Measurements from ENCODE around the gene RBM20. TPM values are rescaled to one million over a fixed set of nuclear protein-coding genes. Genes with fewer than 3 reads are reported as not detected.

Gene RBM20
- polyA plus RNA-seq, 2 of the 4 experiments (the other 2 are of a cell fraction) = 1.5 to 1.8 TPM

- TF ChIP-seq HEYL (CRISPR knock-in tag; IDR thresholded peaks at IDR 0.05) (no peak), MAFK (IDR thresholded peaks at IDR 0.05; ENCODE audit: partially characterized antibody) (no peak), PHF8 (IDR thresholded peaks at IDR 0.05; ENCODE audit: borderline replicate concordance, low read depth) (no peak), CEBPB (IDR thresholded peaks at IDR 0.05) (no peak), ZFP36 (IDR thresholded peaks at IDR 0.05; ENCODE audit: borderline replicate concordance, partially characterized antibody) (no peak), USF2 (IDR thresholded peaks at IDR 0.05) (no peak)
- no peak overlapping the region for H3K27ac ChIP-seq
- no peak for FAIRE-seq
- POLR2A ChIA-PET = no interaction called here
- peaks cover 19% of the 10 kb centered on the region; the same call in 2 of the 3 replicates for H3K4me1 ChIP-seq
- DNase-seq (ENCODE audit: low read depth in 1 of 2, low spot score in 1 of 2) = no peak
- H3K9me3 ChIP-seq = peaks cover 6% of the 10 kb centered on the region; the same call in 2 of the 3 replicates
- 47% methylated on average over 2 of the region's 2 CpGs for whole genome bisulfite sequencing (ENCODE audit: missing lambda C conversion rate)
- ATAC-seq = no peak
- H3K4me3 ChIP-seq = no peak overlapping the region
- no peak overlapping the region for H3K4me2 ChIP-seq
- CTCF ChIA-PET = interaction anchor here (1.8 kb wide), 1 partner anchor 19 kb away, joined by 4 read pairs; no protein-coding TSS in a partner anchor
These were observed 47.0 kb downstream of the RBM20 start for GRCh38 chr10:110691139-110691538.

DNA sequence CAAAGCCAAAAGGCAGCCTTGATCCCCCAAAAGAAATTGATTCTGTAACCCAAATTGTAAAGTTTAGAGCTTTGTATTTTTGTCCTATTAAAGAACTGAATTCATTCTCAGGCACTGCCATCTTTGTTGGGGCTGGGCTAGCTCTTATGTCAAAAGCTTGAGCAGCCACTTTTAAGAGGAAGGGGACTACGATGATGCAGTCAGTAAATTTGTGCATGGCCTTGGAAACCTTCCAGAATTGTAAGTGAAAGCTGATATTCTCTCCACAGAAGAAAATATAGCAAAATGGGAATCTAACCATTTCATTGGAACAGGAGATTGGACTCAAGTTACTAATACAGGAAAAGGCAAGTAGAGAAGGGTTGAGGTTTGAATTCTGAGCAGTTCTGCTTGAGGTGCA, 50.1 kb downstream of the RBM20 start:
- FAIRE-seq = no peak
- no peak for TF ChIP-seq CHD4 (IDR thresholded peaks at IDR 0.05; ENCODE audit: borderline replicate concordance)
- no peak for TF ChIP-seq RAD21 (conservative IDR thresholded peaks at IDR 0.05 in 1 of 2, IDR thresholded peaks at IDR 0.05 in 1 of 2)
- no peak for TF ChIP-seq CHD2 (IDR thresholded peaks at IDR 0.05; ENCODE audit: low read length, partially characterized antibody)
- TF ChIP-seq ESRRA (IDR thresholded peaks at IDR 0.05; ENCODE audit: borderline replicate concordance, low read length) = no peak
- TF ChIP-seq, protein P1, sequence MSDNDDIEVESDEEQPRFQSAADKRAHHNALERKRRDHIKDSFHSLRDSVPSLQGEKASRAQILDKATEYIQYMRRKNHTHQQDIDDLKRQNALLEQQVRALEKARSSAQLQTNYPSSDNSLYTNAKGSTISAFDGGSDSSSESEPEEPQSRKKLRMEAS (IDR thresholded peaks at IDR 0.05) = no peak
- TF ChIP-seq HOXB13 (CRISPR knock-in tag; IDR thresholded peaks at IDR 0.05; ENCODE audit: low read depth) = no peak
- TF ChIP-seq ZSCAN20 (CRISPR knock-in tag; IDR thresholded peaks at IDR 0.05) = no peak
- TF ChIP-seq CEBPB (IDR thresholded peaks at IDR 0.05) = no peak
- no peak for TF ChIP-seq ZC3H11A (IDR thresholded peaks at IDR 0.05)
- TF ChIP-seq, protein P2, sequence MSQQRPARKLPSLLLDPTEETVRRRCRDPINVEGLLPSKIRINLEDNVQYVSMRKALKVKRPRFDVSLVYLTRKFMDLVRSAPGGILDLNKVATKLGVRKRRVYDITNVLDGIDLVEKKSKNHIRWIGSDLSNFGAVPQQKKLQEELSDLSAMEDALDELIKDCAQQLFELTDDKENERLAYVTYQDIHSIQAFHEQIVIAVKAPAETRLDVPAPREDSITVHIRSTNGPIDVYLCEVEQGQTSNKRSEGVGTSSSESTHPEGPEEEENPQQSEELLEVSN (IDR thresholded peaks at IDR 0.05; ENCODE audit: borderline replicate concordance, low read depth) = no peak
- TF ChIP-seq ELK1 (IDR thresholded peaks at IDR 0.05; ENCODE audit: low read depth, low read length) = no peak
- no peak for TF ChIP-seq HMGXB4 (CRISPR knock-in tag; IDR thresholded peaks at IDR 0.05; ENCODE audit: borderline replicate concordance)
- no peak for TF ChIP-seq KDM1A (IDR thresholded peaks at IDR 0.05; ENCODE audit: low read depth)
- no peak for TF ChIP-seq HOXB5 (CRISPR knock-in tag; IDR thresholded peaks at IDR 0.05)
- no peak for TF ChIP-seq CTCF (IDR thresholded peaks at IDR 0.05)
- no peak for TF ChIP-seq TP53 (CRISPR knock-in tag; IDR thresholded peaks at IDR 0.05)
- TF ChIP-seq JUN (IDR thresholded peaks at IDR 0.05) = no peak
- no peak for TF ChIP-seq HOXA7 (CRISPR knock-in tag; IDR thresholded peaks at IDR 0.05)
- TF ChIP-seq, protein P3, sequence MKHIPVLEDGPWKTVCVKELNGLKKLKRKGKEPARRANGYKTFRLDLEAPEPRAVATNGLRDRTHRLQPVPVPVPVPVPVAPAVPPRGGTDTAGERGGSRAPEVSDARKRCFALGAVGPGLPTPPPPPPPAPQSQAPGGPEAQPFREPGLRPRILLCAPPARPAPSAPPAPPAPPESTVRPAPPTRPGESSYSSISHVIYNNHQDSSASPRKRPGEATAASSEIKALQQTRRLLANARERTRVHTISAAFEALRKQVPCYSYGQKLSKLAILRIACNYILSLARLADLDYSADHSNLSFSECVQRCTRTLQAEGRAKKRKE (CRISPR knock-in tag; IDR thresholded peaks at IDR 0.05; ENCODE audit: low read depth) = no peak
- no peaks in the 10 kb centered on the region for H3K4me1 ChIP-seq
- ChIA-PET POLR2A (no interaction called here), CTCF (interaction anchor here (0.6 to 1.7 kb wide), 4 partner anchors 14 to 499 kb away, joined by 3 to 6 read pairs (median 4); no protein-coding TSS in a partner anchor)
- ATAC-seq = no peak
- no peak overlapping the region for H3K4me3 ChIP-seq
- H3K27ac ChIP-seq = no peak overlapping the region
- no peak for DNase-seq (ENCODE audit: low read depth in 1 of 2, low spot score in 1 of 2)
- no peak overlapping the region for H3K4me2 ChIP-seq
- 17% methylated on average over 1 of the region's 1 CpG for WGBS (ENCODE audit: missing lambda C conversion rate)
- peaks cover 6% of the 10 kb centered on the region; the same call in 2 of the 3 replicates for H3K9me3 ChIP-seq

Data from A549 (cell line).